Activated naive CD8-positive, alpha-beta T cell treated with anti-CD3 and anti-CD28 coated beads, Interleukin-2, amount 50 U/mL, for 16 hours (primary cell): ENCODE results near the gene MRPL43.
"Not testable (repeated sequence)": the region's sequence is repeated elsewhere in the genome, so short reads cannot be mapped to it uniquely, and the experiment has no call there.

Experiments used
- DNase-seq: peaks from one replicate; pipeline ENCODE4 v3.0.0-alpha.2; 2020; ENCODE audit warnings: low read depth, low spot score

MRPL43 gene

GRCh38 chr10:100983868-100984671 lies 3.2 kb downstream of the MRPL43 start:
- no peak for DNase-seq

GRCh38 chr10:100982916-100983830 lies 4.1 kb downstream of the MRPL43 start:
- DNase-seq: no peak

- DNase-seq: no peak
These were observed 6.0 kb downstream of the MRPL43 start for GRCh38 chr10:100981178-100981772.

GRCh38 chr10:100980711-100981110 lies 6.6 kb downstream of the MRPL43 start:
- no peak for DNase-seq

- DNase-seq: no peak
These were observed 7.0 kb downstream of the MRPL43 start for GRCh38 chr10:100980311-100980710.

- no peak for DNase-seq
These were observed 7.5 kb downstream of the MRPL43 start for GRCh38 chr10:100979791-100980272.

- no peak for DNase-seq
These were observed 8.4 kb downstream of the MRPL43 start for GRCh38 chr10:100978901-100979195.

GRCh38 chr10:100978121-100978900 lies 9.0 kb downstream of the MRPL43 start:
- no peak for DNase-seq

- DNase-seq: no peak
These were observed 9.9 kb downstream of the MRPL43 start for GRCh38 chr10:100977436-100977835.

GRCh38 chr10:100976906-100977305 lies 10.4 kb downstream of the MRPL43 start:
- no peak for DNase-seq

GRCh38 chr10:100975397-100975796 lies 11.9 kb downstream of the MRPL43 start:
- DNase-seq: not testable (repeated sequence)

- DNase-seq: no peak
These were observed 14.3 kb downstream of the MRPL43 start for GRCh38 chr10:100972904-100973535.

GRCh38 chr10:100972115-100972903 lies 15.0 kb downstream of the MRPL43 start:
- no peak for DNase-seq

- no peak for DNase-seq
These were observed 16.1 kb downstream of the MRPL43 start for GRCh38 chr10:100970914-100971811.

- no peak for DNase-seq
These were observed 17.0 kb downstream of the MRPL43 start for GRCh38 chr10:100970076-100970913.

- DNase-seq: no peak
These were observed 17.9 kb downstream of the MRPL43 start, which contains the start of gene SEMA4G for GRCh38 chr10:100969187-100970075. SEMA4G (plus strand) TSS chr10:100969504; CDS start chr10:100972913, 3,409 bp downstream.

- no peak for DNase-seq
These were observed 18.5 kb downstream of the MRPL43 start for GRCh38 chr10:100968863-100969186.
